ENCODE measurements around the gene PIK3CB.
"Not testable (repeated sequence)": the region's sequence is repeated elsewhere in the genome, so short reads cannot be mapped to it uniquely, and the experiment has no call there.

Gene PIK3CB

DNA sequence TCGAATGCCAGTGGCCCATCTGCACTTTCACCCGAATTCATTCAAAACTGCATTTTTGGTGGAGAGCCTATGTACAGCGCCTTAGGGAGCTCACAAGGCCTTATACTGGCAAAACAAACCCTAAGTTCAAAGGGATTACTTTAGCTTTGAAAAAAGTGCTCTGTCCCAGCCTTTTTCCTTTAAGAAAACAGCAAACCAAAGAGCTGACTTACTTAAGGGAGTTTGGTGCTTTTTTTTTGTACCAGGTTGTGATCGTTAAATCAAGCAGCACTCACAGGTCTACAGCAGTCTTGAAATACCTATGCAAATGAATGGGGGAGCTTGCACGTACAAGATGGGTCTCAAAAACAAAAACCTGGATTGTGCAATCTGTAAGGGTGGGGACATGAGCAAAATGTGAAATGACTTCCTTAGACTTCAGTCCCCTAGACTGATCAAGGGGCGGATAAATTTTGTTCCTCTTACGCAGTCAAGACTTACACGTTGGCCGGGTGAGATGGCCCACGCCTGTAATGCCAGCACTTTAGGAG lies 11.6 kb upstream of the PIK3CB start:
- H3K27ac ChIP-seq: no peak overlapping the region
- TF ChIP-seq, protein P1, sequence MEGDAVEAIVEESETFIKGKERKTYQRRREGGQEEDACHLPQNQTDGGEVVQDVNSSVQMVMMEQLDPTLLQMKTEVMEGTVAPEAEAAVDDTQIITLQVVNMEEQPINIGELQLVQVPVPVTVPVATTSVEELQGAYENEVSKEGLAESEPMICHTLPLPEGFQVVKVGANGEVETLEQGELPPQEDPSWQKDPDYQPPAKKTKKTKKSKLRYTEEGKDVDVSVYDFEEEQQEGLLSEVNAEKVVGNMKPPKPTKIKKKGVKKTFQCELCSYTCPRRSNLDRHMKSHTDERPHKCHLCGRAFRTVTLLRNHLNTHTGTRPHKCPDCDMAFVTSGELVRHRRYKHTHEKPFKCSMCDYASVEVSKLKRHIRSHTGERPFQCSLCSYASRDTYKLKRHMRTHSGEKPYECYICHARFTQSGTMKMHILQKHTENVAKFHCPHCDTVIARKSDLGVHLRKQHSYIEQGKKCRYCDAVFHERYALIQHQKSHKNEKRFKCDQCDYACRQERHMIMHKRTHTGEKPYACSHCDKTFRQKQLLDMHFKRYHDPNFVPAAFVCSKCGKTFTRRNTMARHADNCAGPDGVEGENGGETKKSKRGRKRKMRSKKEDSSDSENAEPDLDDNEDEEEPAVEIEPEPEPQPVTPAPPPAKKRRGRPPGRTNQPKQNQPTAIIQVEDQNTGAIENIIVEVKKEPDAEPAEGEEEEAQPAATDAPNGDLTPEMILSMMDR (IDR thresholded peaks at IDR 0.05): no peak
- no peak for TF ChIP-seq ZFX (IDR thresholded peaks at IDR 0.05; ENCODE audit: borderline replicate concordance)

DNA sequence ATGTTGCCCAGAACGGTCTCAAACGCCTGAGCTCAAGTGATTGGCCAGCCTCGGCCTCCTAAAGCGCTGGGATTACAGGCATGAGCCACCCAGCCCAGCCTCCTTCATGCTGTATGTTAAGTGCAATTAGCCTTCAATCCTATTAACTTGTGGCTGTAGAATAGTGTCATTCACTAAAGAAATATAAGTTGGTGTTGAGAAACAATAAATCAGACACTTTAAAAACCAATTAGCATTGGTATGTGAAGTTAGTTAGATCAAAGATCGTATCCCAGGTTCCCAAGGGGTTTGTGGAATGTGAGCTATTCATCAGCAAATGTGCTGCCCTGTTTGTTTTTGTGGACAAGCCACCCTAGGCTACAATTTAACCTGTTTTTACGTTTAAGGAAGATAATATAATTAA lies 11.0 kb upstream of the PIK3CB start:
- TF ChIP-seq, protein P1 (IDR thresholded peaks at IDR 0.05): no peak
- no peak for TF ChIP-seq ZFX (IDR thresholded peaks at IDR 0.05; ENCODE audit: borderline replicate concordance)
- H3K27ac ChIP-seq: no peak overlapping the region

DNA sequence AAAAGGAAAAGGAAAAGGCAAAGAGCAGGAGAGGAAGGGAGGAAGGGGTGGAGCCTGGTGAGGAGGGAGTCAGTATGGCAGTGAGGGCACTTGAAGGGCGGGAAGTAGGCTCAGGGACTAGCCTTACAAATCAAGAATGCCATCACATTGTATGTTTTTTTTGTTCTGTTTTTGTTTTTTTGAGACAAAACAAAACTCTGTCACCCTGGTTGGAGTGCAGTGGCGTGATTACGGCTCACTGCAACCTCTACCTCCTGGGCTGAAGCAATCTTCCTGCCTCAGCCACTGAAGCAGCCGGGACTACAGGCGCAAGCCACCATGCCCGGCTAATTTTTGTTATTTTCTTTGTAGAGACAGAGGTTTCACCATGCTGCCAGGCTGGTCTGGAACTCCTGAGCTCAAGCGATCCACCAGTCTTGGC lies 10.5 kb upstream of the PIK3CB start:
- H3K27ac ChIP-seq: no peak overlapping the region
- TF ChIP-seq, protein P1 (IDR thresholded peaks at IDR 0.05): no peak
- no peak for TF ChIP-seq ZFX (IDR thresholded peaks at IDR 0.05; ENCODE audit: borderline replicate concordance)

DNA sequence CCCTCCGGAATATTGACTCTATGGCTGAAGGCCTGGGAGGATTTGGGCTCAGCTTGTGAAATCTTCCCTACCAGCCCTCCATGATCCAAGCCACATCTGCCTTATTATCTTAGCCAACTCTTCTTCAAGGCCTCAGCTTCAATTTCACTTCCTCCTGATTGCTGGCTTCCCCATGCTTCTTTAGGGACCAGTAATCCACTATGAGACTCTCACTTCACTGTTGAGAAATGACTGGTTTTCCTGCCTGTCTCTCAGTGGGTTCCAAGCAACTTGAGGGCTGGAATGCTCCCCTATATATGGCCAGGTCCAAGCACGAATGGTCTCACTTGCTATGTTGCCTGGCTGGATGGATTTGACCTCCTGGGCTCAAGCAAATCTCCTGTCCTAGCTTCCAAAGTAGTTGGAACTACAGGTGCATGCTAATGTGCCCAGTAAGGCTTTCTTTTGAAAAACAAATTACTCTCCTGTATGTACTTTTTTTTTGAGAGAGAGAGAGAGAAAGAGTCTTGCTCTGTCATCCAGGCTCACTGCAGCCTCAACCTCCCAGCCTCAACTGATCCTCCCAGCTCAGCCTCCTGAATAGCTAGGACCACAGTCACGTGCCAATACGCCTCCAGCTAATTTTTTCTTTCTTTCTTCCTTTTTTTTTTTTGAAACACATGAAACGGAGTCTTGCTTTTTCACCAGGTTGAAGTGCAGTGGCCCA lies 7.9 kb upstream of the PIK3CB start:
- TF ChIP-seq ZFX (IDR thresholded peaks at IDR 0.05; ENCODE audit: borderline replicate concordance): no peak
- TF ChIP-seq, protein P1 (IDR thresholded peaks at IDR 0.05): no peak
- H3K27ac ChIP-seq: no peak overlapping the region

DNA sequence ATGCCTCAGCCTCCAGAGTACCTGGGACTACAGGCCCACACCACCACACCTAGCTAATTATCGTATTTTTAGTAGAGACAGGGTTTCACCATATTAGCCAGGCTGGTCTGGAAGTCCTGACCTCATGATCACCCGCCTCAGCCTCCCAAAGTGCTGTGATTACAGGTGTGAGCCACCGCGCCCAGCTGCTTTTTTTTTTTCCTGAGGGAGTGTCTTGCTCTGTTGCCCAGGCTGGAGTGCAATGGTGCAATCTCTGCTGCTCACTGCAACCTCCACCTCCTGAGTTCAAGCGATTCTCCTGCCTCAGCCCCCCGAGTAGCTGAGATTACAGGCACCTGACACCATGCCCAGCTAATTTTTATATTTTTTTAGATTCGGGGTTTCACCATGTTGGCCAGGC lies 3.7 kb upstream of the PIK3CB start:
- not testable (repeated sequence) for H3K27ac ChIP-seq

DNA sequence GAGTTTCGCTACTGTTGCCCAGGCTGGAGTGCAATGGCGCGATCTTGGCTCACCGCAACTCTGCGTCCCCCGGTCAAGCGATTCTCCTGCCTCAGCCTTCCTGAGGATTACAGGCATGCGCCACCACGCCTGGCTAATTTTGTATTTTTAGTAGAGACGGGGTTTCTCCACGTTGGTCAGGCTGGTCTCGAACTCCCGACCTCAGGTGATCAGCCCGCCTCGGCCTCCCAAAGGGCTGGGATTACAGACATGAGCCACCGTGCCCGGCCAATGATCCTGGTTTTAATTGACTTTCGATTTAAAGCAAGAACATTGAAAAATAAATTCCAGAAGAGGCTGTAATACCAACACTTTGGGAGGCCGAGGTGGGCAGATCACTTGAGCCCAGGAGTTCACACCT lies 1.1 kb upstream of the PIK3CB start:
- peak overlapping the region; percentile 97 for H3K27ac ChIP-seq

DNA sequence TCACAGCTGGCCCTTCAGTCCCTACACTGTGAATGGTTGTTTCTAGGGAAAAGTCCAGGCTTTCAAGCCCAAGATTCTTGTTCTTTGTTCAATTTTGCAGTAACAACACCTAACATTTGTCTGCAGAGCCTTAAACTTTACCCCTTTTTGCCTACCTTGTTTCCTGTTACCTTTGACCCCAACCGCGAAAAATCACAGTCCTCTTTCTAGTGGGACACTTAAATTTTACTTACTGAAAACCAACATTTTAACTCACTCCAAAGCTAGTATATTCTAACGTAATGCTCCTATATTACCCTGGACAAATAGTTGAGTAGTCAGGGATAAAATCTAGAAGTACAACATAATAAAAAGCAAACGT lies 649 bp upstream of the PIK3CB start:
- TF ChIP-seq, protein P1 (IDR thresholded peaks at IDR 0.05): no peak
- TF ChIP-seq ZFX (IDR thresholded peaks at IDR 0.05; ENCODE audit: borderline replicate concordance): no peak
- peak overlapping the region; percentile 97 for H3K27ac ChIP-seq

DNA sequence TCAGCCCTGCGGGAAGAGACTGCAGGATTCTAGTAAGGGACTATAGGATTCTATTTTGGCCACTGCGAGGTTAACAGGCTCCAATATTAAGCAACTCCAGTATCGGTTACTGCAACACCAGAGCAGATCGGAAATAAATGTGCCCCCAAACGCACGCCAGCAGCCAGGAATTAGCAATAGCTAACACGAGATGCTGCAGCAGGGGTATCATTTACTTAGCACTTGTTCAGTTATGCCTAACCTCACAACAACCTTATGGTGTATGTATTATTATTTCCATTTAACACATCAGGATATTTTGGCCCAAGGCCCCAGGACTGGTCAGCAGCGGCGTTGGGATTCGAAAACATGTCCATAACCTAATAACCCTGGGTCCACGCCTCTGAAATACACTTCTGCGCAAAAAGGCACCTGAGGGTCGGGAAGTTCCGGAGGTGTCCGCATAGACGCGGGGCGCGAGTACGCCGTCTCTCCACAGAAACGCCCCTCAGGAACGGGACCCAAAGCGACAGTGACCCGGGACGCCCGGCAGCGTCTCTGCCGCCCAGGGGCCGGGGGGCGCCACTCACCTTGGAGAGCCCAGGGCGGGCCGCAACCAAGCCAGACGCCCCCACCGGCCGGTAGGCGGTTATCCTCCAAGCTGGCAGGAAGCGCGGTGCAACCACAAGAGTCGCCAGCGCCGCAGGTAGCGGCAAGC lies 681 bp downstream of the PIK3CB start:
- no peak for TF ChIP-seq ZFX (IDR thresholded peaks at IDR 0.05; ENCODE audit: borderline replicate concordance)
- TF ChIP-seq, protein P1 (IDR thresholded peaks at IDR 0.05): peak; percentile 55
- peak overlapping the region; percentile 97 for H3K27ac ChIP-seq

DNA sequence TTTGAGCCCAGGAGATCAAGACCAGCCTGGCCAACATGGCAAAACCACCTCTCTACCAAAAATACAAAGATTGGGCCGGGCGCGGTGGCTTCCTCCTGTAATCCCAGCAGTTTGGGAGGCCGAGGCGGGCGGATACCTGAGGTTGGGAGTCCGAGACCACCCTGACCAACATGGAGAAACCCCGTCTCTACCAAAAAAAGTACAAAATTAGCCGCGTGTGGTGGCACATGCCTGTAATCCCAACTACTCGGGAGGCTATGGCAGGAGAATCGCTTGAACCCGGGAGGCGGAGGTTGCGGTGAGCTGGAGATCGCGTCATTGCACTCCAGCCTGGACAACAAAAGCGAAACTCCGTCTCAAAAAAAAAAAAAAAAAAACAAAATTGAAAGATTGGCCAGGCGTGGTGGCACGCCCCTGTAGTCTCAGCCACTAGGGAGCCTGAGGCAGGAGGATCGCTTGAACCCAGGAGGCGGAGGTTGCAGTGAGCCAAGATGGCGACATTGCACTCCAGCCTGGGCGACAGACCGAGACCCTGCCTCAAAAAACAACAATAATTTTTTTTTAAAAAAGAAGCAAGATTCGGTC lies 2.2 kb downstream of the PIK3CB start:
- H3K27ac ChIP-seq: not testable (repeated sequence)

Measured in 22Rv1 (cell line).